ENCODE measurements around the gene YWHAG.

YWHAG gene

GRCh38 chr7:76327610-76328009 is 31.2 kb downstream of the YWHAG start:
- peak overlapping the region; percentile 7; the same call in 1 of the 2 replicates for H3K4me2 ChIP-seq
- no peak overlapping the region for H3K27ac ChIP-seq
- no peaks in the 10 kb centered on the region for H3K27me3 ChIP-seq (ENCODE audit: insufficient read depth, low read depth)
- H3K4me1 ChIP-seq (ENCODE audit: low read depth, poor library complexity, severe bottlenecking), result peaks cover 73% of the 10 kb centered on the region
- H3K36me3 ChIP-seq (ENCODE audit: insufficient read depth), result peaks cover 37% of the 10 kb centered on the region
- H3K79me2 ChIP-seq (ENCODE audit: insufficient read depth, low read depth), result peaks cover 78% of the 10 kb centered on the region
- no peak overlapping the region for H3K4me3 ChIP-seq (IDR thresholded peaks at IDR 0.05; ENCODE audit: insufficient read depth, low read depth, low read length)
- TF ChIP-seq CTCF (conservative IDR thresholded peaks at IDR 0.05; ENCODE audit: low read depth, low read length), result no peak
- H2AFZ ChIP-seq (ENCODE audit: low read depth), result no peak overlapping the region
- H4K20me1 ChIP-seq (ENCODE audit: insufficient read depth), result peaks cover 51% of the 10 kb centered on the region
- no peak overlapping the region for H3K9ac ChIP-seq

GRCh38 chr7:76326646-76327233 is 32.1 kb downstream of the YWHAG start:
- H3K9ac ChIP-seq, result no peak overlapping the region
- H3K27ac ChIP-seq, result no peak overlapping the region

GRCh38 chr7:76325811-76326210 is 33.0 kb downstream of the YWHAG start:
- Histone ChIP-seq H3K27ac (no peak overlapping the region), H2AFZ (ENCODE audit: low read depth) (no peak overlapping the region), H3K27me3 (ENCODE audit: insufficient read depth, low read depth) (no peaks in the 10 kb centered on the region), H3K4me1 (ENCODE audit: low read depth, poor library complexity, severe bottlenecking) (peaks cover 88% of the 10 kb centered on the region), H3K4me2 (no peak overlapping the region), H3K4me3 (IDR thresholded peaks at IDR 0.05; ENCODE audit: insufficient read depth, low read depth, low read length) (no peak overlapping the region), H3K9ac (no peak overlapping the region), H3K36me3 (ENCODE audit: insufficient read depth) (peaks cover 31% of the 10 kb centered on the region), H3K79me2 (ENCODE audit: insufficient read depth, low read depth) (peaks cover 60% of the 10 kb centered on the region), H4K20me1 (ENCODE audit: insufficient read depth) (peaks cover 38% of the 10 kb centered on the region)
- no peak for TF ChIP-seq CTCF (conservative IDR thresholded peaks at IDR 0.05; ENCODE audit: low read depth, low read length)

More at GRCh38 chr7:76326646-76327233, 32.1 kb downstream of the YWHAG start:
- Histone ChIP-seq H3K27me3 (ENCODE audit: insufficient read depth, low read depth) (no peaks in the 10 kb centered on the region), H3K4me2 (no peak overlapping the region), H2AFZ (ENCODE audit: low read depth) (no peak overlapping the region), H3K36me3 (ENCODE audit: insufficient read depth) (peaks cover 31% of the 10 kb centered on the region), H3K4me3 (IDR thresholded peaks at IDR 0.05; ENCODE audit: insufficient read depth, low read depth, low read length) (no peak overlapping the region), H3K79me2 (ENCODE audit: insufficient read depth, low read depth) (peaks cover 69% of the 10 kb centered on the region), H4K20me1 (ENCODE audit: insufficient read depth) (peaks cover 43% of the 10 kb centered on the region), H3K4me1 (ENCODE audit: low read depth, poor library complexity, severe bottlenecking) (peaks cover 82% of the 10 kb centered on the region)
- no peak for TF ChIP-seq CTCF (conservative IDR thresholded peaks at IDR 0.05; ENCODE audit: low read depth, low read length)

- peaks cover 88% of the 10 kb centered on the region for H3K4me1 ChIP-seq (ENCODE audit: low read depth, poor library complexity, severe bottlenecking)
- no peak for TF ChIP-seq CTCF (conservative IDR thresholded peaks at IDR 0.05; ENCODE audit: low read depth, low read length)
- no peak overlapping the region for H3K9ac ChIP-seq
- no peak overlapping the region for H3K27ac ChIP-seq
- H3K4me2 ChIP-seq, result no peak overlapping the region
- peaks cover 26% of the 10 kb centered on the region for H3K36me3 ChIP-seq (ENCODE audit: insufficient read depth)
- H3K4me3 ChIP-seq (IDR thresholded peaks at IDR 0.05; ENCODE audit: insufficient read depth, low read depth, low read length), result no peak overlapping the region
- H2AFZ ChIP-seq (ENCODE audit: low read depth), result no peak overlapping the region
- no peaks in the 10 kb centered on the region for H3K27me3 ChIP-seq (ENCODE audit: insufficient read depth, low read depth)
- H4K20me1 ChIP-seq (ENCODE audit: insufficient read depth), result peaks cover 31% of the 10 kb centered on the region
- peaks cover 52% of the 10 kb centered on the region for H3K79me2 ChIP-seq (ENCODE audit: insufficient read depth, low read depth)
Observed at GRCh38 chr7:76325092-76325491, 33.7 kb downstream of the YWHAG start.
